ENCODE measurements around the gene PTGER4. TPM values are rescaled to one million over a fixed set of nuclear protein-coding genes. Genes with fewer than 3 reads are reported as not detected.
A peak's percentile ranks its signal among the peaks of the same experiment; 100 is the strongest.

Gene PTGER4
- total RNA-seq, 1 experiment from 2014 or later = 0.92 TPM

GRCh38 chr5:40736103-40736875 lies 56.6 kb downstream of the PTGER4 start:
- Mint-ChIP-seq H3K4me1 (no peaks in the 10 kb centered on the region), H3K4me3 (no peak overlapping the region), H3K27me3 (ENCODE audit: low read depth) (no peaks in the 10 kb centered on the region), H3K36me3 (peaks cover 14% of the 10 kb centered on the region), H3K27ac (no peak overlapping the region), H3K9me3 (peaks cover 11% of the 10 kb centered on the region; the same call in 1 of the 2 replicates)
- TF ChIP-seq ZNF512 (CRISPR knock-in tag; IDR thresholded peaks at IDR 0.05; ENCODE audit: borderline replicate concordance) (no peak), IRF2 (CRISPR knock-in tag; IDR thresholded peaks at IDR 0.05; ENCODE audit: borderline replicate concordance, low read depth) (no peak), TEAD1 (CRISPR knock-in tag; IDR thresholded peaks at IDR 0.05) (no peak), ZNF671 (CRISPR knock-in tag; IDR thresholded peaks at IDR 0.05) (no peak), ZBTB43 (CRISPR knock-in tag; IDR thresholded peaks at IDR 0.05) (no peak), ZBTB21 (CRISPR knock-in tag; IDR thresholded peaks at IDR 0.05; ENCODE audit: borderline replicate concordance) (no peak), ARID4B (CRISPR knock-in tag; IDR thresholded peaks at IDR 0.05; ENCODE audit: borderline replicate concordance) (no peak), ATF2 (CRISPR knock-in tag; IDR thresholded peaks at IDR 0.05; ENCODE audit: borderline replicate concordance, low read depth) (no peak), ZNF219 (CRISPR knock-in tag; IDR thresholded peaks at IDR 0.05; ENCODE audit: borderline replicate concordance) (no peak), RORB (CRISPR knock-in tag; IDR thresholded peaks at IDR 0.05) (no peak), ZNF317 (CRISPR knock-in tag; IDR thresholded peaks at IDR 0.05; ENCODE audit: borderline replicate concordance, low read depth) (no peak)
- CTCF ChIA-PET = interaction anchor here (1.0 kb wide), 1 partner anchor 788 kb away, joined by 4 read pairs; no protein-coding TSS in a partner anchor
- POLR2A ChIA-PET = no interaction called here
- ATAC-seq (no peak), DNase-seq (ENCODE audit: low spot score) (no peak)

- POLR2A ChIA-PET = no interaction called here
- DNase-seq (ENCODE audit: low spot score) (no peak), ATAC-seq (no peak)
- CTCF ChIA-PET = no interaction called here
- TF ChIP-seq HMGA2 (CRISPR knock-in tag; IDR thresholded peaks at IDR 0.05) (peak; percentile 91), FOXJ3 (CRISPR knock-in tag; IDR thresholded peaks at IDR 0.05; ENCODE audit: borderline replicate concordance) (no peak)
- Mint-ChIP-seq H3K27me3 (ENCODE audit: low read depth) (no peaks in the 10 kb centered on the region), H3K27ac (no peak overlapping the region), H3K9me3 (peaks cover 11% of the 10 kb centered on the region; the same call in 1 of the 2 replicates), H3K4me1 (no peaks in the 10 kb centered on the region), H3K4me3 (no peak overlapping the region), H3K36me3 (peaks cover 17% of the 10 kb centered on the region)
Observed at GRCh38 chr5:40738502-40738901, 58.8 kb downstream of the PTGER4 start.

Other genes with a start within 250 kb of the PTGER4 start
- gene TTC33, start 76.0 kb downstream of the PTGER4 start, total RNA-seq (2021) = 9.2 to 10.7 TPM (median 10.6 TPM) in 3 replicates
- gene PRKAA1, start 118.5 kb downstream of the PTGER4 start, total RNA-seq (2021) = 27.9 to 31.2 TPM (median 30.2 TPM) in 3 replicates
- 1,405 to 1,592 TPM (median 1,505 TPM) in 3 replicates for gene RPL37, start 155.3 kb downstream of the PTGER4 start, total RNA-seq (2021)
- 0.24 to 0.44 TPM (median 0.34 TPM) in 3 replicates for gene CARD6, start 161.5 kb downstream of the PTGER4 start, total RNA-seq (2021)
- gene C7, start 229.6 kb downstream of the PTGER4 start, total RNA-seq (2021) = 1.4 to 4.5 TPM (median 1.4 TPM) in 3 replicates